ENCODE results near the gene INSIG1. TPM values are rescaled to one million over a fixed set of nuclear protein-coding genes. Genes with fewer than 3 reads are reported as not detected.
A peak's percentile ranks its signal among the peaks of the same experiment; 100 is the strongest.

INSIG1 gene
- total RNA-seq, 4 donors from 2014 or later, result 24.7 to 77.6 (median 64.6) TPM

- no peak for DNase-seq
- H3K36me3 ChIP-seq, result no peaks in the 10 kb centered on the region
- TF ChIP-seq POLR2A (IDR thresholded peaks at IDR 0.05), result no peak
- TF ChIP-seq CTCF (IDR thresholded peaks at IDR 0.05), result no peak
- H3K4me3 ChIP-seq, result no peak overlapping the region
- no peaks in the 10 kb centered on the region for H3K4me1 ChIP-seq
- no peaks in the 10 kb centered on the region for H3K9me3 ChIP-seq
- no peak overlapping the region for H3K27ac ChIP-seq
- H3K27me3 ChIP-seq, result peaks cover 0 to 49% (median 0%) of the 10 kb centered on the region in 4 donors
- intact Hi-C loops (cut with DNase I), result no loop called here
- WGBS, 2 donors, result 84 to 88% methylated on average over 6 of the region's 6 CpGs
Measured at GRCh38 chr7:155268921-155269650, 28.6 kb upstream of the INSIG1 start.

GRCh38 chr7:155269766-155270585 lies 27.7 kb upstream of the INSIG1 start:
- no peak for TF ChIP-seq CTCF (IDR thresholded peaks at IDR 0.05)
- no peak for TF ChIP-seq POLR2A (IDR thresholded peaks at IDR 0.05)
- no peaks in the 10 kb centered on the region for H3K9me3 ChIP-seq
- no peak overlapping the region for H3K27ac ChIP-seq
- H3K4me1 ChIP-seq, result no peaks in the 10 kb centered on the region
- peaks cover 0 to 44% (median 0%) of the 10 kb centered on the region in 4 donors for H3K27me3 ChIP-seq
- intact Hi-C loops (cut with DNase I), result no loop called here
- whole genome bisulfite sequencing, 2 donors, result 72% methylated on average over 12 to 18 of the region's 20 CpGs
- no peak for DNase-seq
- no peaks in the 10 kb centered on the region for H3K36me3 ChIP-seq
- H3K4me3 ChIP-seq, result no peak overlapping the region

GRCh38 chr7:155270861-155271260 lies 26.8 kb upstream of the INSIG1 start:
- intact Hi-C loops (cut with DNase I), result no loop called here
- H3K9me3 ChIP-seq, result no peaks in the 10 kb centered on the region
- no peak overlapping the region for H3K4me3 ChIP-seq
- H3K4me1 ChIP-seq, result no peaks in the 10 kb centered on the region
- 57 to 63% methylated on average over 3 of the region's 3 CpGs for WGBS, 2 donors
- TF ChIP-seq CTCF (IDR thresholded peaks at IDR 0.05), result no peak
- TF ChIP-seq POLR2A (IDR thresholded peaks at IDR 0.05), result no peak
- H3K36me3 ChIP-seq, result no peaks in the 10 kb centered on the region
- no peak overlapping the region for H3K27ac ChIP-seq
- peaks cover 0 to 44% (median 0%) of the 10 kb centered on the region in 4 donors for H3K27me3 ChIP-seq
- DNase-seq, result no peak

GRCh38 chr7:155274633-155275355 lies 22.9 kb upstream of the INSIG1 start:
- no peak for TF ChIP-seq POLR2A (IDR thresholded peaks at IDR 0.05)
- 37 to 62% methylated on average over 3 of the region's 4 CpGs for WGBS, 2 donors
- Histone ChIP-seq H3K4me3 (no peak overlapping the region), H3K9me3 (no peaks in the 10 kb centered on the region), H3K27me3 (peaks cover 0 to 63% (median 0%) of the 10 kb centered on the region in 4 donors), H3K36me3 (no peaks in the 10 kb centered on the region), H3K4me1 (peaks cover 0 to 8% (median 0%) of the 10 kb centered on the region in 3 donors), H3K27ac (peak overlapping the region in 1 of 4 donors; percentile 10)
- intact Hi-C loops (cut with DNase I), result no loop called here
- no peak for DNase-seq

- Histone ChIP-seq H3K36me3 (no peaks in the 10 kb centered on the region), H3K4me3 (no peak overlapping the region), H3K27ac (no peak overlapping the region), H3K4me1 (peaks cover 0 to 16% (median 0%) of the 10 kb centered on the region in 3 donors), H3K27me3 (peaks cover 0 to 72% (median 0%) of the 10 kb centered on the region in 4 donors), H3K9me3 (no peaks in the 10 kb centered on the region)
- intact Hi-C loops (cut with DNase I), result no loop called here
- no peak for TF ChIP-seq CTCF (IDR thresholded peaks at IDR 0.05)
- TF ChIP-seq POLR2A (IDR thresholded peaks at IDR 0.05), result no peak
- DNase-seq, result no peak
- 72 to 76% methylated on average over 15 to 19 of the region's 19 CpGs for WGBS, 2 donors
Measured at GRCh38 chr7:155276042-155276799, 21.5 kb upstream of the INSIG1 start.

Measured in esophagus squamous epithelium (tissue), 5 donors.